ENCODE measurements around the gene GRID1.
"Not testable (repeated sequence)": the region's sequence is repeated elsewhere in the genome, so short reads cannot be mapped to it uniquely, and the experiment has no call there.

Gene GRID1

DNA sequence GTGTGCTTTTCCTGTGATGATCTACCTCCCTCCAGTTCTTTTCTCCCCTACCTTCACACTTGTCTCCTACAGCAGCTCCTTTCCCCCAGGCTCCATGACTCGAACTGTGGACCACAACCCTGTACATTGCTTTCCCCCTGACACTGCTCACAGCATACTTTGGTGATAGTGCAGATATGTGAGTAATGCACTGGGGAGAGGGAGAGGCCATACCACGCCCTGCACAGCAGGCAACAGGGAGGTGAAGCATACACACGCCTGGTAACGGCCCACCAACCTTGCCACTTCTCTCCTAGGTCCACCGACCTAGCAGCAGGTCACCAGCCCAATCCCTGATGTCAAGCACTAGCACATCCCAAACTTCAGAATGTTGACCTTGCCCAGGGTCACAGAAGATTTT lies 238.2 kb downstream of the GRID1 start:
- DNase-seq: no peak

DNA sequence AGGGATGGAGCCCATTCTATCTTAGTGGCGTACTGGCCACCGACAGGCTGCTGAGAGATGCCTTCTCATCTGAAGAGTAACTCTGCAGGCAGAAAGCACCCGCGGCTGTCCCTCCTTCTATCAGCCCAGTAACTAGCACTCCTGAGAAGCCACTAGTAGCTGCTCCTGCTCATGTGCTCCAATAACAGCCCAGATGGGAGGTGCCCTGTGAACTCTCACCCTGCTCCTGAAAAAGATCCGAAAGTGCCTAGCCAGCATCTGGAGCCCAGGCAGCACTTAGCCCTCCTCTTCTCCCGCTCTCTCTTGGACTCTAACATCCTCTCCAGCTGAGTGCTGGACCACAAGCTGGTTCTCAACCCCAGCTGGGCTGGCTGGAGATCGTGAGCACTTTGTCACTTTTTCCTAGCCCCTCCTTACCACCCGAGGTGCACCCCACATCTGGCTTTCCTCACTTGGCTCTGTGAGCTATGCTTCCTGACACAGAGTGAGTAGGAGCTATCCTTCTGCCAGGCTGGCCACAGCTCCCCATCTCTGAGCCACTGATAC lies 239.2 kb downstream of the GRID1 start:
- DNase-seq: no peak

- DNase-seq: no peak
Measured at GRCh38 chr10:86124734-86125133, 241.9 kb downstream of the GRID1 start.

DNA sequence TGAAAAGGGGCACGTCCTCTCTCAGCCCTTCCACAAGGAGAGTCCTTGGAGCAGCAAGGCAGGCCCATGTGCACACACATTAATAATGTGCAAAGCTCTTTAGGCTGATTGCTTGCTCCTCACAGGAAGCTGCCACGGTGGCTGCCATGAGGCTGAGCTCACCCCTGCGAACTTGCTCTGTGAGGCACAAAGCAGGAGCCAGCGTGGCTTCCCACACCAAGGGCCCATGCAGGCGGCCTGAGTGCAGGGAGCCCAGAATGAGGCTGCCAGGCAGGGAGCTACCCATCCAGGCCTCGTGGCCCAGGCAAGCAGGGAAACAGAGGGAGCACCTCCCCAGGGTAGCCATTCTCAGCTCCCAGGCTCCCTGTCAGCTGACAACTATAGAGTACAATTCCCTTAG lies 242.9 kb downstream of the GRID1 start:
- DNase-seq: no peak

GRCh38 chr10:86123304-86123703 lies 243.3 kb downstream of the GRID1 start:
- no peak for DNase-seq

DNA sequence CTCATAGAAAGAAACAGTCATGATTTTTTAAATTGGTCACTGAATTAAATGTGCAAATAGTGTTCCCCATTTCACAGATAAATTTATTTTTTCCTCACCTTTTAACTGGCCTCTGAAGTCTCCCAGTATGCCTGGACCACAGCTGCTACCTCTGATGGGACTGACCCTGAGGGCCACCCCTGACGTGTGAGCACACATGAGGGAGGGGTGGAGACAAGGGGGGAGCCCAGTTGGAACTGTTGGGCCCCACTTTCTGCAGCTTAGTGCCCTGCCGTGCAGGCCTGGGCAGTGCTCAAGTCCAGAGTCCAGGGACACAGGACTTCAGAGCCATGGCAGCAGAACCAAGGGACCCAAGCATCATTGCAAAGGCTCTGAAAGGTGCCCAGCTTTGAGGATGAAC lies 243.9 kb downstream of the GRID1 start:
- DNase-seq: no peak

GRCh38 chr10:86121200-86121599 lies 245.4 kb downstream of the GRID1 start:
- DNase-seq: no peak

- DNase-seq: no peak
Measured at GRCh38 chr10:86117051-86117450, 249.5 kb downstream of the GRID1 start.

DNA sequence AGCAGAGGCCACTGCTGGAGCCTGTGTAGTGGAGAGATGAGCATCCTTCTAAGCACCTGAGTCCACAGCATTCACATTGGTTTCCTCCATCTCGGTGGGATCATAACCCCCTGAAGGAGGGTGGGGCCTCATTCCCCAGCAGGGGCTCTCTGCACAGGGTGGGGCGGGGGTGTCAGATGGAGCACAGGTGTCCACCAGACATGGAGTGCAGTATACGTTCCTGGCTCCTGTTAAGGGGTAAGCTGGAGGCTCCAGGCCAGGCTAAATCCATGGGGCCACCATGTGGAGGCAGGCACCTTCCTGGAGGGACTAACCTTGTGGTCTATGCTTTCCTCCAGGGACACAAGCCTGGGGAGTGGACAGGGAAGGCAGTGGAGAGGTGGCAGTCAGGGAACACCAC lies 252.6 kb downstream of the GRID1 start:
- DNase-seq: no peak

DNA sequence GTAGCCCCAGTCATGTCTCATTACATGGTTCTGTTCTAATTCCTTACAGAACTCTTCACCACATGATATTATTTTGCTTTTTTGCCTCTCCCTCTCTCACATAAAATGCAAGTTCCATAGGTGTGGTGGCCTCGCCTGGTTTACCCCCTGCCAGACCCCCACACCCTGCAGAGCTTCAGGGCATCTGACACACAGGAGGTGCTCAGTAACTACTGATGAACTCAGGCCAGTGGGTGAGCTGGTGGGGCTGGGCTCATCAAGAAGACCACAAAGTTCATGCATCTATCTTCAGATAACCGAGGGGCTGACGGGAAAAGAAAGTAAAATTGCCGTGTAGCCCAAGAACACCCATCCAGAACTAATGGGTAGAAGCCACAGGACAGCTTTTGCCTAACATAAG lies 253.1 kb downstream of the GRID1 start:
- no peak for DNase-seq

GRCh38 chr10:86113044-86113443 lies 253.6 kb downstream of the GRID1 start:
- DNase-seq: no peak

GRCh38 chr10:86111902-86112545 lies 254.6 kb downstream of the GRID1 start:
- DNase-seq: no peak

- no peak for DNase-seq
Measured at GRCh38 chr10:86110156-86110786, 256.3 kb downstream of the GRID1 start.

DNA sequence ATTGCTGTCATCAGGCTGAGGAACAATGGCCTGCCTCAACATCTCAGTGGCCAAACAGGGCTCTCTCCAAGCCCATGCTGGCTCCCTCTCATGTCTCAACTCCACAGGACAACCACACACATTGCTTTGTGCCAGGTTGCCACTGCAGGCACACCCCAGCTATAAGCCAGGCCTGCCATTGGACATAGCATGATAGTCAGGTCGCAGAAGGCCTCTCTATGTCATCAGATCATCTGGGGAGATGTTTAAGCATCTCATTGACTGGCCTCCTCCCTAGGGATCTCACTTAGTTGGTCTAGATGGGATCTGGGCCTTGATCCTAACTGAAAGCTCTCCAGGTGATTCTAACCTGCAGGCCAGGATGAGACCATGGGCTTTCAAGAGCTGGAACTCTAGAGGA lies 257.2 kb downstream of the GRID1 start:
- no peak for DNase-seq

- DNase-seq: no peak
Measured at GRCh38 chr10:86108696-86109095, 257.9 kb downstream of the GRID1 start.

DNA sequence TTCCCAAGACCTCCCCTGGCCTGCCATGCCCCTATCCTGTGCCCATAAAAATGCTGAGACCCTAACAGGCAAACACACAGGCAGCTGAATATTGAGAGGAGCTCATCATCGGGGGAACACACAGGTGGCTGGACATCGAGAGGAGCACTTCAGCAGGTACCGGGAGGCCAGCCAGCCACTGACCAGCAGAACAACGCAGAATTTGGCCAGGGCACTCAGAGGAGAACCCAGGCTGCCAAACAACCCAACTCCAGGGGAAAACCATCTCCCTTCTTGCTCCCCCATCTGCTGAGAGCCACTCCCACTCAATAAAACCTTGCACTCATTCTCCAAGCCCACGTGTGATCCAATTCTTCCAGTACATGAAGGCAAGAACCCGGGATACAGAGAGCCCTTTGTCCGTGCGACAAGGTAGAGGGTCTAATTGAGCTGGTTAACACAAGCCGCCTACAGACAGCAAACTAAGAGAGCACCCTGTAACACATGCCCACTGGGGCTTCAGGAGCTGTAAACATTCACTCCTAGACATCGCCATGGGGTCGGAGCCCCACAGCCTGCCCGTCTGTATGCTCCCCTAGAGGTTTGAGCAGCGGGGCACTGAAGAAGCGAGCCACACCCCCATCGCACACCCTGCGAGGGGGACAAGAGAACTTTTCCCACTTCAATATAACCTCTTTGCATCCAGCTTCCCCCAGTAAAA lies 258.8 kb downstream of the GRID1 start:
- DNase-seq: not testable (repeated sequence)

- no peak for DNase-seq
Measured at GRCh38 chr10:86107131-86107530, 259.5 kb downstream of the GRID1 start.

DNA sequence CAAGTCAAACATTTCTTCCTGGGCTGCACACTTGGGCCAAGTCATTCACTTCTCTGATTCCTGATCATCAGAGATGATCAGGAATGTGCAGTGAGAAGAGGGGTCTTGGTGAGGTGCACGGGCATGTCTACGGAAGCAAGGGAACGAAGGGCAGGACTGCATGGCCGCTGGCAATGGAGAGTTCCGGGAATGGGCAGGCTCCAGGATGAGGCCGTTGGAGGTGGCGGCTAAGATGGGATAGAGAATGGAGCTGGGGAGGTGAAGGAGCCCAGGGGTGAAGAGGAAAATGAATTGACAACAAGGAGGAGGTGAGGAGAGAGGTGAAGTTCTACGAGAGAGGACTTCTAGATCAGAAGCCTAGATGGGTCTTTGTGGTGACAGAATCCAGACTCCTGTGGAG lies 260.0 kb downstream of the GRID1 start:
- DNase-seq: no peak

DNA sequence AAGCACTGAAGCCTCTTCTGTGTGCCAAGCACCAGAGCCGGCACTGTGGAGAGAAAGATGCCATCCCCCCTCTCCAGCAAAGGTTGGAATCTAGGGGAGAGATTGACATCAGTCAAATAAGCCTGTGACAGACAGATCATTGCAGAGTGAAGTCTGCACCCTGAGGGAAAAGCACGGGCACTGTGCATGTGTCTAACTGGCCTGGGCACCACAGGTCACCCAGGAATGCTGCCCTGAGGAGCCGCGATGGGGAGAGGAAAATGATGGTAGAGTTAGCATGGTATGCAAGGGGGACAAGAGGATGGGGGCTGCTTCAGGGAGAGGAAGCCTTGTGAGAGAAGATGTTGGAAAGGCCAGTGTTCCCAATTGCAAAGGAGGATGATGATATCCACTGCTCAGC lies 261.0 kb downstream of the GRID1 start:
- no peak for DNase-seq

- no peak for DNase-seq
Measured at GRCh38 chr10:86105181-86105580, 261.4 kb downstream of the GRID1 start.

- DNase-seq: no peak
Measured at GRCh38 chr10:86104611-86105145, 261.9 kb downstream of the GRID1 start.

DNA sequence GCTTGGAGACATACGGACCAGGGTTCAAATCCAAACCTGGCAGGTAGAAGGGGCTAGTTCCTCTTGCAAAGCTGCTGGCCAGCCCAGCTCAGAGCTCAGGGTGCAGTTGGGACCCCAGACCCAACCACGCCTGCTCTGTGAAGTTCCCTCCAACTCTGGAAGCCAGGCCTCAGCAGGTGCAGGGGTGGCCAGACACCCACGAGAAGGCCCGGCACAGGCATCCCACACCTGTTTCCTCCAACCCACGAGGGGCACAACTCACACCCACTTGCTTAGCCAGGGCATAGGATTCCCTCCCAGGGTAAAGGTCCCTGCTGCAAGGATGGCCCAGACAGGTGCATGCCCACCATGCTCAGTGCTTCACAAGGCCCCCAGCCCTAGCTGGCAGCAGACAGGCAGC lies 262.4 kb downstream of the GRID1 start:
- DNase-seq: no peak

DNA sequence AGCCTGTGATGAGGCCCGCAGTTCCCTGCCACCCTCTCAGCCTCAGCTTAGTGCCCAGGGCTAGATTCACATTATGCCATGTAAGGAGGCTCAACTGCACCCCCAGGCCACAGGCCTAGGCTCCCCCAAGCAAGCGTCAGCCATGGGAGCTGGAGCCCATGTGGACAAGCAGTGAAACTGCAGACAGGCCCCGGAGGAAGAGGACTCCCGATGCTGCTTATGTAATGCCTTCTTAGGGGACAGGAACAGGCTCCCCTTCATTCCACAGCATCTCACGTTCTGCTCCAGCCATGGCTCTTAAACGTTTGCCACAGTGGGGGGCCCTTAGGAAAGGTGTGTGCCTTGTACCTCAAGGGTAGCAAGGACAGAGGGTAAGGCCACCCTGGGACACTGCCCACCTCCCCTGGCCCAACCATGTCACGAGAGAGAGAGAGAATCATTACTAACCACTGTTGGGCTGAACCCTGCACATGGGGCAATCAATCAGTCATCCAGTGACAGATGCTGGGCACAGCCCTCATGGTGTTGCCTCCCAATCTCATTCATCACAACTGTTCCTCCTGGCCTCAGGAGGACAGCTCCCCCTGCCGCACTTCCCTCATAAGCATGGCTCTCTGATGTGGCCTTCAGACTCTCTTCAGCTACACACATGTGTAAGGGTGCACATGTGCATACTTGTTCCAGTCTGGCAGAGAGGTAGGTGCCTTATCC lies 263.0 kb downstream of the GRID1 start:
- DNase-seq: no peak

Measured in effector CD4-positive, alpha-beta T cell (primary cell).